HepG2 (cell line): ENCODE results near the gene BTG2.

Experiments
- ATF6 ChIP-seq: sonication (generic); formaldehyde crosslinking; conservative IDR thresholded peaks from 2 replicates; pipeline ENCODE4 v1.4.0; 2020; ENCODE audit warnings: missing genetic modification reagents
- EP300 ChIP-seq, 3 experiments: sonication (generic) in 1 of 3; formaldehyde crosslinking in 1 of 3; IDR thresholded peaks; 2 replicates each; pipeline versions ENCODE4 v1.5.1 to v1.6.1; 2011 to 2020; ENCODE audit warnings: low read depth in 2 of 3, low read length in 2 of 3, borderline replicate concordance in 1 of 3, improper control_type of control experiment in 1 of 3, mild to moderate bottlenecking in 1 of 3, missing genetic modification reagents in 1 of 3, moderate library complexity in 1 of 3
- MTA1 ChIP-seq: sonication (generic); formaldehyde crosslinking; IDR thresholded peaks from 2 replicates; pipeline ENCODE4 v1.4.0; 2020; ENCODE audit warnings: missing genetic modification reagents, mild to moderate bottlenecking, borderline replicate concordance
- REPIN1 ChIP-seq: sonication (generic); formaldehyde crosslinking; IDR thresholded peaks from 2 replicates; pipeline ENCODE4 v1.8.0; 2022; ENCODE audit warnings: missing genetic modification reagents, low read depth, mild to moderate bottlenecking, borderline replicate concordance
- ZBTB34 ChIP-seq: sonication (generic); formaldehyde crosslinking; IDR thresholded peaks from 2 replicates; pipeline ENCODE4 v1.8.0; 2022; ENCODE audit warnings: mild to moderate bottlenecking, missing genetic modification reagents
- ZBTB40 ChIP-seq, 2 experiments: fragments of 450-650 bp in 1 of 2; sonication (generic) in 1 of 2; formaldehyde crosslinking in 1 of 2; IDR thresholded peaks; 2 replicates each; pipeline versions ENCODE4 v1.6.1 to v1.8.0; 2016 to 2022; ENCODE audit warnings: antibody characterized with exemption in 1 of 2, mild to moderate bottlenecking in 1 of 2, missing genetic modification reagents in 1 of 2
- TF ChIP-seq, protein P1 (sequence below): sonication (generic); formaldehyde crosslinking; IDR thresholded peaks from 2 replicates; pipeline ENCODE4 v1.5.1; 2020; ENCODE audit warnings: mild to moderate bottlenecking, missing genetic modification reagents, borderline replicate concordance

GRCh38 chr1:203302456-203302855, 2.9 kb upstream of the BTG2 start:
- no peak for TF ChIP-seq ATF6 (CRISPR knock-in tag)
- TF ChIP-seq EP300 (IDR thresholded peaks at IDR 0.05; ENCODE audit: low read depth in 2 of 2, low read length in 2 of 2), result no peak
- no peak for TF ChIP-seq EP300 (CRISPR knock-in tag; IDR thresholded peaks at IDR 0.05; ENCODE audit: borderline replicate concordance)
- no peak for TF ChIP-seq MTA1 (CRISPR knock-in tag)
- TF ChIP-seq, protein P1, sequence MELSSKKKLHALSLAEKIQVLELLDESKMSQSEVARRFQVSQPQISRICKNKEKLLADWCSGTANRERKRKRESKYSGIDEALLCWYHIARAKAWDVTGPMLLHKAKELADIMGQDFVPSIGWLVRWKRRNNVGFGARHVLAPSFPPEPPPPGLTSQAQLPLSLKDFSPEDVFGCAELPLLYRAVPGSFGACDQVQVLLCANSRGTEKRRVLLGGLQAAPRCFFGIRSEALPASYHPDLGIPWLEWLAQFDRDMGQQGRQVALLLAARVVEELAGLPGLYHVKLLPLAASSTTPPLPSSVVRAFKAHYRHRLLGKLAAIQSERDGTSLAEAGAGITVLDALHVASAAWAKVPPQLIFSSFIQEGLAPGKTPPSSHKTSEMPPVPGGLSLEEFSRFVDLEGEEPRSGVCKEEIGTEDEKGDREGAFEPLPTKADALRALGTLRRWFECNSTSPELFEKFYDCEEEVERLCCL, result no peak
- no peak for TF ChIP-seq REPIN1
- no peak for TF ChIP-seq ZBTB34 (CRISPR knock-in tag)
- TF ChIP-seq ZBTB40 (IDR thresholded peaks at IDR 0.05), result no peak
- TF ChIP-seq ZBTB40 (CRISPR knock-in tag; IDR thresholded peaks at IDR 0.05), result no peak
